Vagina (tissue), 2 donors: ENCODE data around the gene LRRN2.

ENCODE experiments used
- POLR2A ChIP-seq, 2 donors: fragments of 450-650 bp; IDR thresholded peaks; one replicate each; pipeline ENCODE4 v1.6.1; 2017; ENCODE audit warnings: antibody characterized with exemption in 2 of 2, mild to moderate bottlenecking in 2 of 2, moderate library complexity in 2 of 2
- TF ChIP-seq, protein P1 (sequence below), 3 experiments: fragments of 450-650 bp in 2 of 3; fragments of 200-600 bp in 1 of 3; sonication (generic) in 1 of 3; IDR thresholded peaks; one replicate each; pipeline ENCODE4 v1.5.1; 2017 to 2019; ENCODE audit warnings: antibody characterized with exemption in 3 of 3, mild to moderate bottlenecking in 2 of 3, moderate library complexity in 2 of 3

DNA sequence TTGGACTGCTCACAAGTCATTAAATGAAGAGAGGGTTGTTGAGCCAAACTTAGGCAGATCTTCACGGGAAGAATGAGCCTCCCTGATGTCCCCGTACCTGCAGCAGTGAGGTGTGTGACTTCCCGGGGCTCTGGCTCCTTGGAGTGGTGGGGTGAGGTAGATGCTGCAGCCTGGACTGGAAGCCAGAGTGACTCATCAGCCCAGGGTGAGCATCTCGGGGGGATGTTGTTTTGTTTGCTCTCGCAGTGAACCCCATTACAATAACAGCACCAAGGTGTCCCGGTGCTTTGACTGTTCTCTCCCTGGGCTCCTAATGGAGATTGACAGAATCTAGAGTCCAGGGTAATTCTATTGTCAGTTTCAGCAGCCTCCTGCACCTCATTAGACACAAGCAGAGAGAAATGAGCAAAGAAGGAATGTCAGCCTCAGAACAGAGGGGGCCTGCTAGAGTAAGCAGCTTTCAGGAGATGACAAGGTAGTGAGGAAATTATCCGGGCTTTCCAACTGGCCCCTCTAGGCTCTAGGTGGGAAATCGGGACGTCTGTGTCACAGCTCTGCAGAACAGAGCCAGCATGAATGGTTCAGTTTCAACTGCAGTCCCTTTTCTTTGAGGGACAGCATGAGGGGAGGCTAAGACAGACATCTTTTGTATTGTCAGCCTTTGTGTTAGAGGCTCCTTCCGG is 36.0 kb upstream of the LRRN2 start:
- no peak for TF ChIP-seq POLR2A (IDR thresholded peaks at IDR 0.05)
- TF ChIP-seq, protein P1, sequence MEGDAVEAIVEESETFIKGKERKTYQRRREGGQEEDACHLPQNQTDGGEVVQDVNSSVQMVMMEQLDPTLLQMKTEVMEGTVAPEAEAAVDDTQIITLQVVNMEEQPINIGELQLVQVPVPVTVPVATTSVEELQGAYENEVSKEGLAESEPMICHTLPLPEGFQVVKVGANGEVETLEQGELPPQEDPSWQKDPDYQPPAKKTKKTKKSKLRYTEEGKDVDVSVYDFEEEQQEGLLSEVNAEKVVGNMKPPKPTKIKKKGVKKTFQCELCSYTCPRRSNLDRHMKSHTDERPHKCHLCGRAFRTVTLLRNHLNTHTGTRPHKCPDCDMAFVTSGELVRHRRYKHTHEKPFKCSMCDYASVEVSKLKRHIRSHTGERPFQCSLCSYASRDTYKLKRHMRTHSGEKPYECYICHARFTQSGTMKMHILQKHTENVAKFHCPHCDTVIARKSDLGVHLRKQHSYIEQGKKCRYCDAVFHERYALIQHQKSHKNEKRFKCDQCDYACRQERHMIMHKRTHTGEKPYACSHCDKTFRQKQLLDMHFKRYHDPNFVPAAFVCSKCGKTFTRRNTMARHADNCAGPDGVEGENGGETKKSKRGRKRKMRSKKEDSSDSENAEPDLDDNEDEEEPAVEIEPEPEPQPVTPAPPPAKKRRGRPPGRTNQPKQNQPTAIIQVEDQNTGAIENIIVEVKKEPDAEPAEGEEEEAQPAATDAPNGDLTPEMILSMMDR (IDR thresholded peaks at IDR 0.05): no peak
